Esophagus (tissue), 2 donors: ENCODE data around the gene PGM1. TPM values are rescaled to one million over a fixed set of nuclear protein-coding genes. Genes with fewer than 3 reads are reported as not detected.
A peak's percentile ranks its signal among the peaks of the same experiment; 100 is the strongest.

Source experiments
- H3K27ac ChIP-seq, 2 donors: one replicate each; pipeline ENCODE4 v1.5.1; 2013; ENCODE audit warnings: low read depth in 2 of 2, mild to moderate bottlenecking in 2 of 2, inconsistent platforms in 1 of 2, low read length in 1 of 2, moderate library complexity in 1 of 2
- H3K27me3 ChIP-seq, 2 donors: one replicate each; pipeline ENCODE4 v1.6.1; 2013; ENCODE audit warnings: low read length in 2 of 2, control low read depth in 1 of 2, mild to moderate bottlenecking in 1 of 2; ENCODE audit not compliant: insufficient read depth in 2 of 2, control insufficient read depth in 1 of 2
- H3K36me3 ChIP-seq, 2 donors: one replicate each; pipeline ENCODE4 v1.6.1; 2013; ENCODE audit warnings: low read length in 1 of 2; ENCODE audit not compliant: control insufficient read depth in 2 of 2, insufficient read depth in 2 of 2
- H3K4me1 ChIP-seq, 2 donors: one replicate each; pipeline ENCODE4 v1.6.1; 2013; ENCODE audit warnings: low read length in 1 of 2; ENCODE audit not compliant: control insufficient read depth in 2 of 2, insufficient read depth in 2 of 2
- H3K4me3 ChIP-seq, 2 donors: one replicate each; pipeline ENCODE4 v1.5.1; 2013; ENCODE audit warnings: low read length in 2 of 2, mild to moderate bottlenecking in 2 of 2, low read depth in 1 of 2, moderate library complexity in 1 of 2
- H3K9me3 ChIP-seq, 2 donors: one replicate each; pipeline ENCODE4 v1.6.1; 2013; ENCODE audit warnings: mild to moderate bottlenecking in 2 of 2, low read depth in 1 of 2, low read length in 1 of 2, moderate library complexity in 1 of 2; ENCODE audit not compliant: control insufficient read depth in 2 of 2, insufficient read depth in 1 of 2
- WGBS, 2 donors: extraction: QIAGEN DNeasy Blood & Tissue Kit; methylation state at CpG; one replicate each; pipeline ENCODE4 v1.1.7; 2013; 5-methylcytosine and 5-hydroxymethylcytosine counted together
- polyA plus RNA-seq, 2 donors: library from polyadenylated mRNA; stranded (reverse); fragments of 200-250 nt; gene quantifications; one replicate each; pipeline ENCODE4 v1.2.3, GENCODE V29; 2013
- donor health status: healthy with polysubstance abuse.
- donor health status: Bipolar disorder and iron deficiency.

Gene PGM1
- polyA plus RNA-seq, 2 donors: 5.4 to 28.0 TPM

DNA sequence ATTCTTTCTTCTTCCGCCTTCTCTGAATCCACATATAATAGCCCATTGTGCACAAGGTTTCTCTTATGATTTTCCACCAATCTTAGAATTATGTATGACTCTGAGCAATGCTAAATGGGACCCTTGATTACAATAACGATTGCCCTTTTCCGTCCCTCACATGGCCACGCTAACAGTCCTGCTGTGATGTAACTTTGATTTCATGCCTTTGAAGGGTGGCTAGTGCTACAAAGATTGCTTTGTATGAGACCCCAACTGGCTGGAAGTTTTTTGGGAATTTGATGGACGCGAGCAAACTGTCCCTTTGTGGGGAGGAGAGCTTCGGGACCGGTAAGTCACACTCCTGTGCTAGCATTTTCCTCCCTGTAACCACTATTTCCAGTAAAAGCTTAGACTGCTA lies 45.3 kb downstream of the PGM1 start:
- Histone ChIP-seq H3K4me3 (no peak overlapping the region), H3K36me3 (peaks cover 8 to 15% of the 10 kb centered on the region in 2 donors), H3K27me3 (no peaks in the 10 kb centered on the region), H3K27ac (no peak overlapping the region), H3K9me3 (no peaks in the 10 kb centered on the region), H3K4me1 (peaks cover 0 to 7% of the 10 kb centered on the region in 2 donors)
- 89 to 93% methylated on average over 8 of the region's 8 CpGs for WGBS, 2 donors

- H3K4me3 ChIP-seq: no peak overlapping the region
- peaks cover 0 to 11% of the 10 kb centered on the region in 2 donors for H3K4me1 ChIP-seq
- H3K27me3 ChIP-seq: no peaks in the 10 kb centered on the region
- no peak overlapping the region for H3K27ac ChIP-seq
- peaks cover 8 to 18% of the 10 kb centered on the region in 2 donors for H3K36me3 ChIP-seq
- no peaks in the 10 kb centered on the region for H3K9me3 ChIP-seq
- 72 to 80% methylated on average over 8 of the region's 8 CpGs for WGBS, 2 donors
Measured at GRCh38 chr1:63638875-63639274, 45.7 kb downstream of the PGM1 start.

- Histone ChIP-seq H3K27me3 (no peaks in the 10 kb centered on the region), H3K27ac (no peak overlapping the region), H3K4me1 (peaks cover 0 to 14% of the 10 kb centered on the region in 2 donors), H3K4me3 (no peak overlapping the region), H3K9me3 (no peaks in the 10 kb centered on the region), H3K36me3 (peaks cover 8 to 15% of the 10 kb centered on the region in 2 donors)
- 50 to 63% methylated on average over 4 of the region's 4 CpGs for WGBS, 2 donors
Measured at GRCh38 chr1:63640633-63641567, 47.7 kb downstream of the PGM1 start.

DNA sequence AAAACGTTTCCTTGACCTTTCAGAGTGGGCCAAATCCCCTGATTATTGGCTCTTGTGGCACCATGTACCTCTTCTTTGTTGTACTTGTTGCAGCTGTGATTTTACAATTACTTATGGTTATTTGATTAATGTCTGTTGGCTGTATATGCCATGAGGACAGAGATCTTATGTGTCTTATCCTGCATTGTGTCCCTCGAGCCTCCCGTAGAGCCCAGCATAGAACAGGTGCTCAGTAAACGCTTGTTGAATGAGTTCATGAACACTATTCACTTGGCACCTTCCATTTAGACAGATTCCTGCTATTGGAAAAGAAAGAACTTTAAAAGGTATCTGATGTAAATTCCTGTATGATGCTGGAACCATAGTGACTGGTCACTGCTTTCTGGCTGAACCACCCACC lies 48.4 kb downstream of the PGM1 start:
- H3K4me1 ChIP-seq: peaks cover 0 to 11% of the 10 kb centered on the region in 2 donors
- H3K27me3 ChIP-seq: no peaks in the 10 kb centered on the region
- H3K27ac ChIP-seq: no peak overlapping the region
- H3K4me3 ChIP-seq: no peak overlapping the region
- 61 to 85% methylated on average over 4 of the region's 4 CpGs for WGBS, 2 donors
- peaks cover 2 to 11% of the 10 kb centered on the region in 2 donors for H3K36me3 ChIP-seq
- no peaks in the 10 kb centered on the region for H3K9me3 ChIP-seq

DNA sequence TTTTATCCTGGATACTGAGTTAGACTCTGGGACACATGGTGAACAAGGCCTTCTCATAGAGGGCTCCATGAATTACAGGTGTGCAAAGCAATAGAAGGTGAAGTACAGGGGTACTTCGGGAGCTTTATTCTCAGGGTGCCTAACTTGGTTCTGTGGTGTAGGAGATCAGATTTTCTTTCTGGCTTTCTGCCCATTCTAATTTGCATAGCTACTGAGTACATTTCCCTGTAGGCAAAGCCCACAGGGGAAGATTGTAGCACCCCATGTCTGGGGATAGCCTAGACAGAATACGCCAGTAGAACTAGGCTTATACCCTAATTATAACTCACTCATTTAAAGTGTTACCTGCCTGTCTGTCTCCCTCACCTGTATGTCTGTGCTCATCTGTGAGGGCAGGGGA lies 49.7 kb downstream of the PGM1 start:
- Histone ChIP-seq H3K4me1 (peaks cover 0 to 11% of the 10 kb centered on the region in 2 donors), H3K9me3 (no peaks in the 10 kb centered on the region), H3K27ac (no peak overlapping the region), H3K36me3 (peaks cover 2 to 11% of the 10 kb centered on the region in 2 donors), H3K27me3 (no peaks in the 10 kb centered on the region), H3K4me3 (no peak overlapping the region)
- 90 to 94% methylated on average over 2 of the region's 2 CpGs for WGBS, 2 donors

DNA sequence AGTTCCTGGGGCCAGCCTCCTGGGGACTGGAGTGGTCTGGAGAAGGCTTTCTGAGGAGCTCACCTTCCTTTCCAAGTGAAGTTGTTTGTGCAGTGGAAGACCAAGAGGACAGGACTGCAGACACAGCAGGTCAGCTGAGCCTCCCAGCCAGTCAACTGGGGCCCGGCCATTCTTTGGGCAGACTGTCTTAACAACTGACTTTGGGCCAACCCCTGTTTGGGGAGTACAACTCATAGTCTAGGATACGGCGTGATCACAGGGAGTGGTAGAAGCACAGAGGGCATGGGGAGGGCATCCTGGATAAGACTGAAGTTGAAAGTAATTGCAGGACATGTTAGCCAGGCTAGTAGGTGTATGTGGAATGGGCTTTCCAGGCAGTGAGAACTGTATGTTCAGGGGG lies 50.3 kb downstream of the PGM1 start:
- Histone ChIP-seq H3K27me3 (no peaks in the 10 kb centered on the region), H3K36me3 (peaks cover 2 to 14% of the 10 kb centered on the region in 2 donors), H3K4me3 (no peak overlapping the region), H3K27ac (no peak overlapping the region), H3K4me1 (peaks cover 0 to 11% of the 10 kb centered on the region in 2 donors), H3K9me3 (no peaks in the 10 kb centered on the region)
- WGBS, 2 donors: 71 to 72% methylated on average over 3 of the region's 3 CpGs

DNA sequence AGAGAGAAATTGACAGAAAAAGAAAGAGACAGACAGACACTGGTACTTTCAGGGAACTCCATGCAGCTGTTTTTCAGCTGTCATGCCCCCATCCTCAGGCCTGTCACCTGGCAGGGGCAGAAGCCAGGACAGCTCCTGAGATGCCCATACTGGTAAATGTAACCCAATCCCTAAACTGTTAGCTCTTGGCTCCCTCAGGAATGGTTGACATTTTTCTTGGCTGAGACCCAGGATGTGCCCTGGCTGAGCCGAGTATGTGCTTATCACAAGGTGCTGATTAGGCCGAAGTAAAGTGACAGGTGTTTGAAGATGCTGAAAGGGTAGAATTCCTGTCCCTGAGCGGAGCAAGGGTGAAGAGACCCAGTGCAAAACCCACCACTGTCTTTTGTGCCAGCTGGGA lies 50.7 kb downstream of the PGM1 start:
- H3K27ac ChIP-seq: peak overlapping the region in 1 of 2 donors; percentile 7
- no peaks in the 10 kb centered on the region for H3K27me3 ChIP-seq
- no peaks in the 10 kb centered on the region for H3K9me3 ChIP-seq
- WGBS, 2 donors: 43 to 52% methylated on average over 3 of the region's 3 CpGs
- peaks cover 0 to 11% of the 10 kb centered on the region in 2 donors for H3K4me1 ChIP-seq
- H3K4me3 ChIP-seq: no peak overlapping the region
- H3K36me3 ChIP-seq: peaks cover 2 to 12% of the 10 kb centered on the region in 2 donors

- Histone ChIP-seq H3K27ac (no peak overlapping the region), H3K9me3 (no peaks in the 10 kb centered on the region), H3K36me3 (peaks cover 2 to 10% of the 10 kb centered on the region in 2 donors), H3K4me3 (no peak overlapping the region), H3K27me3 (no peaks in the 10 kb centered on the region), H3K4me1 (peaks cover 0 to 11% of the 10 kb centered on the region in 2 donors)
- 23 to 35% methylated on average over 2 of the region's 2 CpGs for WGBS, 2 donors
Measured at GRCh38 chr1:63645317-63645716, 52.1 kb downstream of the PGM1 start.

GRCh38 chr1:63648689-63649088 lies 55.5 kb downstream of the PGM1 start:
- peaks cover 0 to 5% of the 10 kb centered on the region in 2 donors for H3K4me1 ChIP-seq
- no peak overlapping the region for H3K27ac ChIP-seq
- H3K27me3 ChIP-seq: no peaks in the 10 kb centered on the region
- H3K4me3 ChIP-seq: no peak overlapping the region
- H3K36me3 ChIP-seq: peaks cover 9 to 13% of the 10 kb centered on the region in 2 donors
- WGBS, 2 donors: 95 to 100% methylated on average over 1 of the region's 1 CpG
- no peaks in the 10 kb centered on the region for H3K9me3 ChIP-seq
